Heart left ventricle (tissue), 13 donors: Measurements from ENCODE around the gene POP5.
"Not testable (repeated sequence)": the region's sequence is repeated elsewhere in the genome, so short reads cannot be mapped to it uniquely, and the experiment has no call there.

Experiments
- POLR2A ChIP-seq, 2 donors: fragments of 450-650 bp; IDR thresholded peaks; one replicate each; pipeline ENCODE4 v1.6.1; 2017; ENCODE audit warnings: antibody characterized with exemption in 2 of 2, mild to moderate bottlenecking in 2 of 2, moderate library complexity in 2 of 2
- TF ChIP-seq, protein P1 (sequence below), 12 donors: fragments of 200-600 bp; sonication (generic) in 4 of 12; IDR thresholded peaks; one replicate each; pipeline versions ENCODE4 v1.5.0 to v1.8.0; 2018 to 2022; ENCODE audit warnings: antibody characterized with exemption in 12 of 12, mild to moderate bottlenecking in 5 of 12
- donor health status: ischemic (EF 13 %, LVEDD 7.1; RV severe dilation, severe dysfunction).
- donor health status: DM: no; HTN: yes; CAD: no.
- donor health status: DM: no; HTN: no; CAD: no.
- donor health status: ischemic (EF 25% LVEDD 6.9; RV normal size, moderate dysfunction).
- donor health status: ischemic (EF 25% LVEDD 5.7; RV mildly dilated, moderate dysfunction).
- donor health status: ischemic (EF 35%, LVEDD 5.7; RV mildly dilated, moderate dysfunction).
- donor health status: nonischemic (EF 11% LVEDD 7.7; RV severe dilation, severe dysfunction).
- donor health status: DM: yes; HTN: yes; CAD: no.
- donor health status: PGD.
- donor health status: ischemic (EF 29% LVEDD 5.4; RV normal size, mild dysfunction).
- donor health status: nonischemic (EF 23%, LVEDD 6.1; RV moderate dilation, normal function).

DNA sequence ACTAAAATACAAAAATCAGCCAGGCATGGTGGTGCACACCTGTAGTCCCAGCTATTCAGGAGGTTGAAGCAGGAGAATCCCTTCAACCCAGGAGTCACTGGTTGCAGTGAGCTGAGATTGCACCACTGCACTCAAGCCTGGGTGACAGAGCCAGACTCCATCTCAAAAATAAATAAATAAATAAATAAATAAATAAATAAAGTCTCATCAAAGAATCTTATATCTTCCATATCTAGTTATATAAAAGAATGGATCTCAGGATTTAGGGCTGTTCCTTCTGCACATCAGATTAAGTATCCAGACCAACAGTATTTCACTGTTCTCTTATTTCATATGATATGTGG lies 50.8 kb downstream of the POP5 start:
- TF ChIP-seq, protein P1, sequence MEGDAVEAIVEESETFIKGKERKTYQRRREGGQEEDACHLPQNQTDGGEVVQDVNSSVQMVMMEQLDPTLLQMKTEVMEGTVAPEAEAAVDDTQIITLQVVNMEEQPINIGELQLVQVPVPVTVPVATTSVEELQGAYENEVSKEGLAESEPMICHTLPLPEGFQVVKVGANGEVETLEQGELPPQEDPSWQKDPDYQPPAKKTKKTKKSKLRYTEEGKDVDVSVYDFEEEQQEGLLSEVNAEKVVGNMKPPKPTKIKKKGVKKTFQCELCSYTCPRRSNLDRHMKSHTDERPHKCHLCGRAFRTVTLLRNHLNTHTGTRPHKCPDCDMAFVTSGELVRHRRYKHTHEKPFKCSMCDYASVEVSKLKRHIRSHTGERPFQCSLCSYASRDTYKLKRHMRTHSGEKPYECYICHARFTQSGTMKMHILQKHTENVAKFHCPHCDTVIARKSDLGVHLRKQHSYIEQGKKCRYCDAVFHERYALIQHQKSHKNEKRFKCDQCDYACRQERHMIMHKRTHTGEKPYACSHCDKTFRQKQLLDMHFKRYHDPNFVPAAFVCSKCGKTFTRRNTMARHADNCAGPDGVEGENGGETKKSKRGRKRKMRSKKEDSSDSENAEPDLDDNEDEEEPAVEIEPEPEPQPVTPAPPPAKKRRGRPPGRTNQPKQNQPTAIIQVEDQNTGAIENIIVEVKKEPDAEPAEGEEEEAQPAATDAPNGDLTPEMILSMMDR (IDR thresholded peaks at IDR 0.05), result not testable (repeated sequence)
- TF ChIP-seq POLR2A (IDR thresholded peaks at IDR 0.05), result not testable (repeated sequence)
